GM19395 (cell line): ENCODE data around the gene TTLL5.
"Not testable (repeated sequence)": the region's sequence is repeated elsewhere in the genome, so short reads cannot be mapped to it uniquely, and the experiment has no call there.

Experiments used
- ATAC-seq: cut with Tn5 transposase; IDR thresholded peaks from one replicate; pipeline ENCODE4 v1.9.1; 2021; ENCODE audit warnings: mild to moderate bottlenecking, moderate library complexity; ENCODE audit not compliant: unreplicated experiment

TTLL5 gene

GRCh38 chr14:75906228-75906627 lies 245.2 kb downstream of the TTLL5 start:
- no peak for ATAC-seq

GRCh38 chr14:75906680-75907280 lies 245.7 kb downstream of the TTLL5 start:
- ATAC-seq = no peak

- ATAC-seq = no peak
Observed at GRCh38 chr14:75907756-75908359, 246.8 kb downstream of the TTLL5 start.

GRCh38 chr14:75909630-75910029 lies 248.6 kb downstream of the TTLL5 start:
- ATAC-seq = no peak

- no peak for ATAC-seq
Observed at GRCh38 chr14:75910048-75910447, 249.0 kb downstream of the TTLL5 start.

GRCh38 chr14:75911883-75912282 lies 250.8 kb downstream of the TTLL5 start:
- no peak for ATAC-seq

- ATAC-seq = no peak
Observed at GRCh38 chr14:75913183-75913582, 252.1 kb downstream of the TTLL5 start.

GRCh38 chr14:75915045-75915444 lies 254.0 kb downstream of the TTLL5 start:
- ATAC-seq = no peak

GRCh38 chr14:75917322-75917945 lies 256.4 kb downstream of the TTLL5 start:
- no peak for ATAC-seq

- ATAC-seq = no peak
Observed at GRCh38 chr14:75917946-75918335, 256.9 kb downstream of the TTLL5 start.

- ATAC-seq = not testable (repeated sequence)
Observed at GRCh38 chr14:75920421-75920820, 259.4 kb downstream of the TTLL5 start.

- ATAC-seq = not testable (repeated sequence)
Observed at GRCh38 chr14:75925141-75925840, 264.2 kb downstream of the TTLL5 start.

GRCh38 chr14:75926431-75927115 lies 265.5 kb downstream of the TTLL5 start:
- no peak for ATAC-seq

GRCh38 chr14:75927564-75928087 lies 266.6 kb downstream of the TTLL5 start:
- no peak for ATAC-seq

GRCh38 chr14:75928690-75929181 lies 267.7 kb downstream of the TTLL5 start:
- ATAC-seq = no peak

GRCh38 chr14:75933712-75934296 lies 272.8 kb downstream of the TTLL5 start:
- ATAC-seq = no peak

- ATAC-seq = no peak
Observed at GRCh38 chr14:75934998-75935628, 274.1 kb downstream of the TTLL5 start.

- no peak for ATAC-seq
Observed at GRCh38 chr14:75939200-75939599, 278.2 kb downstream of the TTLL5 start.

GRCh38 chr14:75941030-75941429 lies 280.0 kb downstream of the TTLL5 start:
- ATAC-seq = no peak
